Glomerular endothelial cell (primary cell): Measurements from ENCODE around the gene GNA14. TPM values are rescaled to one million over a fixed set of nuclear protein-coding genes. Genes with fewer than 3 reads are reported as not detected.
"Not testable (repeated sequence)": the region's sequence is repeated elsewhere in the genome, so short reads cannot be mapped to it uniquely, and the experiment has no call there.

Experiments used
- DNase-seq: peaks from one replicate; pipeline ENCODE4 v3.0.0-alpha.2; 2011; ENCODE audit warnings: low read depth, low spot score; ENCODE audit errors: extremely low read depth
- total RNA-seq: library from RNA; depleted of rRNA; stranded (reverse); fragments of >200 nt; gene quantifications from 2 replicates; pipeline ENCODE4 v1.2.3, GENCODE V29; 2015

The GNA14 gene
- total RNA-seq, 1 donor from 2014 or later: 43.6 TPM

GRCh38 chr9:77455312-77455927 lies 192.7 kb downstream of the GNA14 start:
- no peak for DNase-seq

- no peak for DNase-seq
These were observed 193.5 kb downstream of the GNA14 start for GRCh38 chr9:77454663-77455062.

GRCh38 chr9:77453825-77454647 lies 194.1 kb downstream of the GNA14 start:
- DNase-seq: no peak

- DNase-seq: no peak
These were observed 196.6 kb downstream of the GNA14 start for GRCh38 chr9:77451507-77451906.

- DNase-seq: no peak
These were observed 198.0 kb downstream of the GNA14 start for GRCh38 chr9:77450085-77450475.

GRCh38 chr9:77449240-77450084 lies 198.7 kb downstream of the GNA14 start:
- DNase-seq: no peak

- no peak for DNase-seq
These were observed 200.5 kb downstream of the GNA14 start for GRCh38 chr9:77447646-77448045.

GRCh38 chr9:77442436-77442835 lies 205.7 kb downstream of the GNA14 start:
- no peak for DNase-seq

GRCh38 chr9:77441124-77441523 lies 207.0 kb downstream of the GNA14 start:
- not testable (repeated sequence) for DNase-seq

GRCh38 chr9:77440057-77440456 lies 208.1 kb downstream of the GNA14 start:
- no peak for DNase-seq

GRCh38 chr9:77438653-77439052 lies 209.5 kb downstream of the GNA14 start:
- no peak for DNase-seq

- no peak for DNase-seq
These were observed 212.4 kb downstream of the GNA14 start for GRCh38 chr9:77435688-77436087.

- DNase-seq: no peak
These were observed 212.8 kb downstream of the GNA14 start for GRCh38 chr9:77435277-77435676.

- no peak for DNase-seq
These were observed 214.3 kb downstream of the GNA14 start for GRCh38 chr9:77433675-77434445.

- DNase-seq: no peak
These were observed 216.1 kb downstream of the GNA14 start for GRCh38 chr9:77432053-77432452.

- no peak for DNase-seq
These were observed 218.2 kb downstream of the GNA14 start for GRCh38 chr9:77429928-77430327.

GRCh38 chr9:77427256-77427927 lies 220.7 kb downstream of the GNA14 start:
- DNase-seq: no peak

GRCh38 chr9:77426712-77427111 lies 221.4 kb downstream of the GNA14 start:
- DNase-seq: no peak

- DNase-seq: no peak
These were observed 223.1 kb downstream of the GNA14 start for GRCh38 chr9:77424993-77425392.

GRCh38 chr9:77423841-77424240 lies 224.3 kb downstream of the GNA14 start:
- no peak for DNase-seq
